GM18858 (cell line): ENCODE data around the gene HYDIN.

Experiments used
- ATAC-seq: cut with Tn5 transposase; IDR thresholded peaks from one replicate; pipeline ENCODE4 v1.9.1; 2021; ENCODE audit not compliant: unreplicated experiment

HYDIN gene

GRCh38 chr16:70769131-70769530, 461.4 kb downstream of the HYDIN start:
- ATAC-seq: no peak

GRCh38 chr16:70768203-70768580, 462.3 kb downstream of the HYDIN start:
- ATAC-seq: no peak

DNA sequence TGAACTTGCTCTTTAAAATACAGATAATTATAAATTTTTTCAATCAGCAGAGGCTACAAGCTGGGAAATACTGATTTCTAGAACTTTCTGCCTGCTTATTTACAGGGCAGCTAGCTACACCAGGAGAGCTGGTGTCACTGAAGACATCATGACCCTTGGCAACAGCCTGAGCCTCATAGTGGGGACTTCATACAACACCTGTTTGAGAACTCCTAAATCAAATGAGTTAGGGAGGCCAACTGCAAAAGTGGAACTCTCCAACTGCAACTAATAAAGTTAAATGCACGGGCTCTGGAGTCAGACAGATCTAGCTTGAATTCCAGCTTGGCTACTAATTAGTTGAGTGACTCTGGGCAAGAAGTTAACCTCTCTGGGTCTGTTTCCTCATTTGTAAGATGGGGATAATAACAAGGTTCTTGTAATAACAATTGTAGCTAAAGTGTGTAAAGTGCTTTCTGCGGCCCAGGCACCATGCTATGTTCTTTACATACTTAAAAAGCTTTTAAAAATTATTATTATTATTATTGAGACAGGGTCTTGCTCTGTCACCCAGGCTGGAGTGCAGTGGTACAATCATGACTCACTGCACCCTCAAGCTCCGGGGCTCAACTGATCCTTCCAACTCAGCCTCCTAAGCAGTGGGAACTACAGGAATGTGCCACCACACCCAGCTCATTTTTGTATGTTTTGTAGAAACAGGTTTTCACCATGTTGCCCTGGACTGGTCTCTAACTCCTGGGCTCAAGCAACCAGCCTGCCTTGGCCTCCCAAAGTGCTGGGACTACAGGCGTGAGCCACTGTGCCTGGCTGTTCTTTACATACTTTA, 462.9 kb downstream of the HYDIN start:
- ATAC-seq: no peak

- no peak for ATAC-seq
Observed at GRCh38 chr16:70766658-70767057, 463.9 kb downstream of the HYDIN start.

DNA sequence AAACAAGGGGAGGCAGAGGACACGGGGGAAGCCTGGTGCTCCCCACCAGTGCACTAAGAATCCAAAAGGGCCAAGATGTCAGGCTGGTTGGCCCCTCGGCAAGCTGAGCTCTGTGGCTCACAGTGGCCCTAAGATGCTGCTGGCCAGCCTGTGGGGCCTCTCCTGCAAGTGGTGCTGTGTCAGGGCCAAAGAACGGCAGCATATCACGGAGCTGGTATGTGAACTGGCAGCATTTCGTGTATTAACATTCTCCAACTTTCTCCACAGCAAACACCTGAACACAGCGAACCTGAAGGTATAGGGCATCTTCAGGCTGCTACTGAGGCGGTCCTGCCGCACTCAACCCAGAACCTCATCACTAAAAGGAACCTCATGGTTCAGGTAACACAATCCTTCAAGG, 464.3 kb downstream of the HYDIN start:
- ATAC-seq: no peak

- no peak for ATAC-seq
Observed at GRCh38 chr16:70765491-70765890, 465.0 kb downstream of the HYDIN start.

GRCh38 chr16:70764632-70765031, 465.9 kb downstream of the HYDIN start:
- ATAC-seq: no peak

GRCh38 chr16:70760221-70760620, 470.3 kb downstream of the HYDIN start:
- no peak for ATAC-seq

GRCh38 chr16:70759666-70760065, 470.9 kb downstream of the HYDIN start:
- no peak for ATAC-seq

DNA sequence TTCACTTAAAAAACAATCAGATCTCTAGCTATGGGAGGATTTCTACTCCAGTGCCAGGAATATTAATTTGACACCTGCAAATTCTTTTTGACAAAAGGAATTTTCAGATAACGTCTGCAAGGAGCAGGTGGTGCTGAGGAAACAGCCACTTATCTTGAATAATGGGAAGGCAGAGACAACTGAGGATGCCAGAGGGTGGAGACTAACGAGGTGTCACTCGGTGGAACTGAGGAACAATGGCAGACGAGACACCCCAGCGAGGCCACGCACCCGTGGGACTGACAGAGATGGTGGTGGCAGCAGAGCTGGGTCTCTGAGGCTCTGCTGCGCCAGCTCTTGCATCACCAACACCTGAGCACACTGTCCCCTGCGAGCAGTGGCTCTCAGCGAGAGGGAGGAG, 471.7 kb downstream of the HYDIN start:
- no peak for ATAC-seq
